ENCODE measurements around the gene GPHN.

GRCh38 chr14:66698503-66698902 lies 190.6 kb downstream of the GPHN start:
- TF ChIP-seq CTCF (IDR thresholded peaks at IDR 0.05; ENCODE audit: low read depth, low read length) (no peak), POLR2A (IDR thresholded peaks at IDR 0.05; ENCODE audit: extremely low read depth, insufficient read length) (no peak), MYC (IDR thresholded peaks at IDR 0.05; ENCODE audit: low read depth, low read length) (no peak)
